Thyroid gland (tissue), 4 donors: ENCODE results near the gene YPEL5. TPM values are rescaled to one million over a fixed set of nuclear protein-coding genes. Genes with fewer than 3 reads are reported as not detected.

Experiments used
- DNase-seq, 2 donors: peaks; one replicate each; pipeline ENCODE4 v3.0.0-alpha.2; 2019
- H3K27ac ChIP-seq, 3 donors: fragments of 200-600 bp; sonication (generic); 1 replicate in 2 of 3; 2 replicates in 1 of 3; pipeline ENCODE4 v1.5.1; 2016 to 2019; ENCODE audit warnings: mild to moderate bottlenecking in 1 of 3, moderate library complexity in 1 of 3
- H3K27me3 ChIP-seq: fragments of 200-600 bp; sonication (generic); one replicate; pipeline ENCODE4 v1.5.1; 2019
- H3K36me3 ChIP-seq, 2 donors: fragments of 200-600 bp; sonication (generic); one replicate each; pipeline ENCODE4 v1.5.1; 2016 to 2019
- H3K4me1 ChIP-seq, 2 donors: fragments of 200-600 bp; sonication (generic); one replicate each; pipeline ENCODE4 v1.5.1; 2017 to 2019
- H3K4me3 ChIP-seq, 3 donors: fragments of 200-600 bp; sonication (generic); replicated peaks in 1 of 3; 1 replicate in 2 of 3; 2 replicates in 1 of 3; pipeline ENCODE4 v1.5.1; 2016; ENCODE audit warnings: mild to moderate bottlenecking in 1 of 3
- H3K9me3 ChIP-seq: fragments of 200-600 bp; sonication (generic); one replicate; pipeline ENCODE4 v1.5.1; 2017
- POLR2A ChIP-seq, 2 donors: fragments of 450-650 bp; IDR thresholded peaks; one replicate each; pipeline ENCODE4 v1.6.1; 2017; ENCODE audit warnings: antibody characterized with exemption in 2 of 2, mild to moderate bottlenecking in 2 of 2, moderate library complexity in 1 of 2
- WGBS, 2 donors: methylation state at CpG; one replicate each; pipeline ENCODE4 v1.1.5; 2017; 5-methylcytosine and 5-hydroxymethylcytosine counted together
- intact Hi-C: fragments of 100-400 bp; cut with DNase I; formaldehyde crosslinking; loops from one replicate; pipeline ENCODE4 v1.15.1; 2023
- total RNA-seq, 4 donors: library from RNA; depleted of rRNA; stranded (reverse); fragments of >200 nt; gene quantifications; one replicate each; pipeline ENCODE4 v1.2.3, GENCODE V29; 2016
- TF ChIP-seq, protein P1 (sequence below), 6 experiments: fragments of 200-600 bp in 3 of 6; fragments of 450-650 bp in 3 of 6; sonication (generic) in 3 of 6; IDR thresholded peaks; one replicate each; pipeline ENCODE4 v1.5.1; 2016 to 2019; ENCODE audit warnings: antibody characterized with exemption in 6 of 6, mild to moderate bottlenecking in 2 of 6, inconsistent platforms in 1 of 6, moderate library complexity in 1 of 6

Gene YPEL5
- total RNA-seq, 4 donors from 2014 or later, result 74.7 to 129 (median 103) TPM

DNA sequence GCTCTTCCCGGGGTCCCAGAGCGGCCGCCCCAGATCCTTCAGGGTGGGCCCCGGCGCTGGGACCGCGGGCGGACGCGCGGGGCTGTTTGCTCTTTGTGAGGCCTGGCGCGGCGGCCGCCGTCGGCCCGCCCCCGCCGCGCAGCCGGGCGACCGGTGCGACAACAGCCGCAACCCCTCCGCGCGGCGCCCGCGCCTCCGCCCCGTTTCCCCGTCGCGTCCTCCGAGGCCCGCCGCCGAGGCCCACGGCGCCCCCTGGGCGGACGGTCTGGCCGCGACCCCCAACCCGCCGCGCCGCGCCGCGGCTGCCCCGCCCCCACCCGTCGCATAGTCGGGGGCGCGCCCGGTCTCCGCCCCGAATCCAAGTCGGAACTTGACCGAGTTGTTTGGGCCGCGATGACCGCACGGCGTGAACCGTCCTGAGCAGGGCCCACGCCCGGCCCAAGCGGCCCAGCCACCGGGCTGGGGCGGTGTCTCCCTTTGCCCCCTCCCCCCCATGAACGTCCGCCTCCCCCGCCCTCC lies 448 bp downstream of the YPEL5 start:
- Histone ChIP-seq H3K4me3 (peak overlapping the region; percentile 89 to 98 (median 95)), H3K9me3 (no peaks in the 10 kb centered on the region), H3K36me3 (no peaks in the 10 kb centered on the region), H3K4me1 (peaks cover 35 to 43% of the 10 kb centered on the region in 2 donors), H3K27ac (peak overlapping the region; percentile 94 to 99 (median 97)), H3K27me3 (no peaks in the 10 kb centered on the region)
- intact Hi-C loops, result no loop called here
- WGBS, 2 donors, result 0% methylated on average over 8 of the region's 79 CpGs; no CpG with 5 or more reads in 1 of the 2 donors
- DNase-seq, result peak in 1 of 2 donors; percentile 21
- no peak for TF ChIP-seq POLR2A (IDR thresholded peaks at IDR 0.05)
- TF ChIP-seq, protein P1, sequence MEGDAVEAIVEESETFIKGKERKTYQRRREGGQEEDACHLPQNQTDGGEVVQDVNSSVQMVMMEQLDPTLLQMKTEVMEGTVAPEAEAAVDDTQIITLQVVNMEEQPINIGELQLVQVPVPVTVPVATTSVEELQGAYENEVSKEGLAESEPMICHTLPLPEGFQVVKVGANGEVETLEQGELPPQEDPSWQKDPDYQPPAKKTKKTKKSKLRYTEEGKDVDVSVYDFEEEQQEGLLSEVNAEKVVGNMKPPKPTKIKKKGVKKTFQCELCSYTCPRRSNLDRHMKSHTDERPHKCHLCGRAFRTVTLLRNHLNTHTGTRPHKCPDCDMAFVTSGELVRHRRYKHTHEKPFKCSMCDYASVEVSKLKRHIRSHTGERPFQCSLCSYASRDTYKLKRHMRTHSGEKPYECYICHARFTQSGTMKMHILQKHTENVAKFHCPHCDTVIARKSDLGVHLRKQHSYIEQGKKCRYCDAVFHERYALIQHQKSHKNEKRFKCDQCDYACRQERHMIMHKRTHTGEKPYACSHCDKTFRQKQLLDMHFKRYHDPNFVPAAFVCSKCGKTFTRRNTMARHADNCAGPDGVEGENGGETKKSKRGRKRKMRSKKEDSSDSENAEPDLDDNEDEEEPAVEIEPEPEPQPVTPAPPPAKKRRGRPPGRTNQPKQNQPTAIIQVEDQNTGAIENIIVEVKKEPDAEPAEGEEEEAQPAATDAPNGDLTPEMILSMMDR (IDR thresholded peaks at IDR 0.05), result no peak

GRCh38 chr2:30147715-30148610 lies 1.2 kb downstream of the YPEL5 start:
- peak; percentile 79 to 81 for DNase-seq
- TF ChIP-seq POLR2A (IDR thresholded peaks at IDR 0.05), result peak in 1 of 2 donors; percentile 88
- TF ChIP-seq, protein P1 (IDR thresholded peaks at IDR 0.05), result peak in 4 of 6 experiments; percentile 20 to 65 (median 53)
- no peaks in the 10 kb centered on the region for H3K27me3 ChIP-seq
- peak overlapping the region; percentile 41 to 98 (median 91) for H3K4me3 ChIP-seq
- H3K27ac ChIP-seq, result peak overlapping the region; percentile 90 to 99 (median 94)
- no peaks in the 10 kb centered on the region for H3K36me3 ChIP-seq
- H3K9me3 ChIP-seq, result no peaks in the 10 kb centered on the region
- WGBS, 2 donors, result 10 to 16% methylated on average over 18 to 30 of the region's 50 CpGs
- intact Hi-C loops, result no loop called here
- H3K4me1 ChIP-seq, result peaks cover 35 to 43% of the 10 kb centered on the region in 2 donors

- WGBS, 2 donors, result 72% methylated on average over 4 of the region's 4 CpGs
- DNase-seq, result no peak
- Histone ChIP-seq H3K36me3 (no peaks in the 10 kb centered on the region), H3K4me3 (no peak overlapping the region), H3K9me3 (no peaks in the 10 kb centered on the region), H3K27ac (no peak overlapping the region), H3K27me3 (no peaks in the 10 kb centered on the region), H3K4me1 (peaks cover 35 to 43% of the 10 kb centered on the region in 2 donors)
- intact Hi-C loops, result no loop called here
- TF ChIP-seq, protein P1 (IDR thresholded peaks at IDR 0.05), result no peak
- TF ChIP-seq POLR2A (IDR thresholded peaks at IDR 0.05), result no peak
Observed at GRCh38 chr2:30148850-30149249, 2.0 kb downstream of the YPEL5 start.

GRCh38 chr2:30149513-30149912 lies 2.7 kb downstream of the YPEL5 start:
- Histone ChIP-seq H3K27me3 (no peaks in the 10 kb centered on the region), H3K9me3 (no peaks in the 10 kb centered on the region), H3K36me3 (no peaks in the 10 kb centered on the region), H3K27ac (peak overlapping the region in 2 of 3 donors; percentile 29 to 41), H3K4me3 (no peak overlapping the region), H3K4me1 (peaks cover 35 to 43% of the 10 kb centered on the region in 2 donors)
- no peak for TF ChIP-seq POLR2A (IDR thresholded peaks at IDR 0.05)
- TF ChIP-seq, protein P1 (IDR thresholded peaks at IDR 0.05), result no peak
- DNase-seq, result no peak
- intact Hi-C loops, result no loop called here
- 47 to 48% methylated on average over 6 of the region's 6 CpGs for WGBS, 2 donors

- Histone ChIP-seq H3K4me3 (no peak overlapping the region), H3K4me1 (peaks cover 35 to 43% of the 10 kb centered on the region in 2 donors), H3K36me3 (no peaks in the 10 kb centered on the region), H3K9me3 (no peaks in the 10 kb centered on the region), H3K27me3 (no peaks in the 10 kb centered on the region), H3K27ac (peak overlapping the region in 2 of 3 donors; percentile 29 to 41)
- intact Hi-C loops, result no loop called here
- TF ChIP-seq POLR2A (IDR thresholded peaks at IDR 0.05), result no peak
- TF ChIP-seq, protein P1 (IDR thresholded peaks at IDR 0.05), result no peak
- no peak for DNase-seq
- 71 to 75% methylated on average over 1 of the region's 1 CpG for WGBS, 2 donors
Observed at GRCh38 chr2:30149976-30150375, 3.2 kb downstream of the YPEL5 start.
